ENCODE results near the gene CACNA2D1. TPM values are rescaled to one million over a fixed set of nuclear protein-coding genes. Genes with fewer than 3 reads are reported as not detected.
A peak's percentile ranks its signal among the peaks of the same experiment; 100 is the strongest.

CACNA2D1 gene
- total RNA-seq, 1 experiment from 2014 or later: 5.8 TPM

GRCh38 chr7:82054544-82054943 lies 389.0 kb downstream of the CACNA2D1 start:
- in situ Hi-C loops (cut with HindIII; ENCODE audit: low pct_unique_long_range_greater_than_20kb, low sequenced_read_pairs): no loop called here

GRCh38 chr7:82053453-82054032 lies 390.0 kb downstream of the CACNA2D1 start:
- in situ Hi-C loops (cut with HindIII; ENCODE audit: low pct_unique_long_range_greater_than_20kb, low sequenced_read_pairs): no loop called here
- no peak for DNase-seq (ENCODE audit: low read depth)

More at GRCh38 chr7:82054544-82054943, 389.0 kb downstream of the CACNA2D1 start:
- no peak for DNase-seq (ENCODE audit: low read depth)

GRCh38 chr7:82051601-82052000 lies 392.0 kb downstream of the CACNA2D1 start:
- DNase-seq (ENCODE audit: low read depth): no peak
- in situ Hi-C loops (cut with HindIII; ENCODE audit: low pct_unique_long_range_greater_than_20kb, low sequenced_read_pairs): no loop called here

- in situ Hi-C loops (cut with HindIII; ENCODE audit: low pct_unique_long_range_greater_than_20kb, low sequenced_read_pairs): no loop called here
- no peak for DNase-seq (ENCODE audit: low read depth)
These were observed 392.8 kb downstream of the CACNA2D1 start for GRCh38 chr7:82050792-82051191.

- DNase-seq (ENCODE audit: low read depth): peak; percentile 70
- in situ Hi-C loops (cut with HindIII; ENCODE audit: low pct_unique_long_range_greater_than_20kb, low sequenced_read_pairs): no loop called here
These were observed 393.6 kb downstream of the CACNA2D1 start for GRCh38 chr7:82049891-82050533.

GRCh38 chr7:82049442-82049841 lies 394.1 kb downstream of the CACNA2D1 start:
- no peak for DNase-seq (ENCODE audit: low read depth)
- in situ Hi-C loops (cut with HindIII; ENCODE audit: low pct_unique_long_range_greater_than_20kb, low sequenced_read_pairs): no loop called here

GRCh38 chr7:82044497-82045080 lies 399.0 kb downstream of the CACNA2D1 start:
- no peak for DNase-seq (ENCODE audit: low read depth)
- in situ Hi-C loops (cut with HindIII; ENCODE audit: low pct_unique_long_range_greater_than_20kb, low sequenced_read_pairs): no loop called here

GRCh38 chr7:82039621-82040020 lies 404.0 kb downstream of the CACNA2D1 start:
- in situ Hi-C loops (cut with HindIII; ENCODE audit: low pct_unique_long_range_greater_than_20kb, low sequenced_read_pairs): no loop called here
- DNase-seq (ENCODE audit: low read depth): no peak

- no peak for DNase-seq (ENCODE audit: low read depth)
- in situ Hi-C loops (cut with HindIII; ENCODE audit: low pct_unique_long_range_greater_than_20kb, low sequenced_read_pairs): no loop called here
These were observed 407.3 kb downstream of the CACNA2D1 start for GRCh38 chr7:82036146-82036886.

- in situ Hi-C loops (cut with HindIII; ENCODE audit: low pct_unique_long_range_greater_than_20kb, low sequenced_read_pairs): no loop called here
These were observed 408.1 kb downstream of the CACNA2D1 start for GRCh38 chr7:82035456-82035855.

GRCh38 chr7:82032901-82033300 lies 410.7 kb downstream of the CACNA2D1 start:
- DNase-seq (ENCODE audit: low read depth): no peak
- in situ Hi-C loops (cut with HindIII; ENCODE audit: low pct_unique_long_range_greater_than_20kb, low sequenced_read_pairs): no loop called here

More at GRCh38 chr7:82035456-82035855, 408.1 kb downstream of the CACNA2D1 start:
- no peak for DNase-seq (ENCODE audit: low read depth)

- no peak for DNase-seq (ENCODE audit: low read depth)
- in situ Hi-C loops (cut with HindIII; ENCODE audit: low pct_unique_long_range_greater_than_20kb, low sequenced_read_pairs): no loop called here
These were observed 414.2 kb downstream of the CACNA2D1 start for GRCh38 chr7:82029236-82029913.

GRCh38 chr7:82028097-82028496 lies 415.5 kb downstream of the CACNA2D1 start:
- DNase-seq (ENCODE audit: low read depth): no peak
- in situ Hi-C loops (cut with HindIII; ENCODE audit: low pct_unique_long_range_greater_than_20kb, low sequenced_read_pairs): no loop called here

- in situ Hi-C loops (cut with HindIII; ENCODE audit: low pct_unique_long_range_greater_than_20kb, low sequenced_read_pairs): no loop called here
- DNase-seq (ENCODE audit: low read depth): no peak
These were observed 421.9 kb downstream of the CACNA2D1 start for GRCh38 chr7:82021713-82022112.

GRCh38 chr7:82021036-82021435 lies 422.5 kb downstream of the CACNA2D1 start:
- in situ Hi-C loops (cut with HindIII; ENCODE audit: low pct_unique_long_range_greater_than_20kb, low sequenced_read_pairs): no loop called here
- no peak for DNase-seq (ENCODE audit: low read depth)

GRCh38 chr7:82019551-82020475 lies 423.8 kb downstream of the CACNA2D1 start:
- no peak for DNase-seq (ENCODE audit: low read depth)
- in situ Hi-C loops (cut with HindIII; ENCODE audit: low pct_unique_long_range_greater_than_20kb, low sequenced_read_pairs): no loop called here

GRCh38 chr7:82018226-82018625 lies 425.4 kb downstream of the CACNA2D1 start:
- in situ Hi-C loops (cut with HindIII; ENCODE audit: low pct_unique_long_range_greater_than_20kb, low sequenced_read_pairs): no loop called here
- DNase-seq (ENCODE audit: low read depth): no peak
